ENCODE data around the gene FAM53B.
A peak's percentile ranks its signal among the peaks of the same experiment; 100 is the strongest.

GRCh38 chr10:124671486-124672075 lies 72.6 kb downstream of the FAM53B start:
- TF ChIP-seq CTCF (IDR thresholded peaks at IDR 0.05 in 4 of 5, conservative IDR thresholded peaks at IDR 0.05 in 1 of 5) (peak in 3 of 5 experiments; percentile 32 to 63 (median 51)), POLR2A (IDR thresholded peaks at IDR 0.05) (peak in 1 of 2 donors; percentile 13)

All from gastrocnemius medialis (tissue), 4 donors.